Measurements from ENCODE around the gene RPS3. TPM values are rescaled to one million over a fixed set of nuclear protein-coding genes. Genes with fewer than 3 reads are reported as not detected.

The RPS3 gene
- total RNA-seq, 1 experiment from 2014 or later, result 4,109 TPM

- no peak overlapping the region for H3K4me3 ChIP-seq (replicated peaks in 1 of 2; ENCODE audit: low read depth in 1 of 2, low read length in 2 of 2)
- no peak overlapping the region for H3K4me2 ChIP-seq (ENCODE audit: low read length)
- H4K20me1 ChIP-seq (ENCODE audit: insufficient read depth), result no peaks in the 10 kb centered on the region
- ATAC-seq, result no peak
- no peaks in the 10 kb centered on the region for H3K36me3 ChIP-seq (ENCODE audit: control insufficient read depth in 1 of 2, insufficient read depth in 2 of 2, low read length in 2 of 2)
- H3K79me2 ChIP-seq (ENCODE audit: insufficient read depth, low read length), result no peaks in the 10 kb centered on the region
- peaks cover 12 to 21% of the 10 kb centered on the region in 2 experiments for H3K4me1 ChIP-seq (ENCODE audit: control insufficient read depth in 1 of 2, insufficient read depth in 2 of 2, low read length in 2 of 2)
- no peaks in the 10 kb centered on the region for H3K9me3 ChIP-seq (ENCODE audit: control insufficient read depth in 1 of 2, insufficient read depth in 1 of 2, low read depth in 1 of 2, low read length in 2 of 2)
- TF ChIP-seq RAD21 (IDR thresholded peaks at IDR 0.05; ENCODE audit: low read depth) (no peak), ATF3 (IDR thresholded peaks at IDR 0.05) (no peak), MAX (IDR thresholded peaks at IDR 0.05) (no peak), POLR2A (IDR thresholded peaks at IDR 0.05; ENCODE audit: borderline replicate concordance, extremely low read depth, insufficient read depth, insufficient read length) (no peak), CBX3 (IDR thresholded peaks at IDR 0.05; ENCODE audit: low read depth) (no peak)
- CTCF ChIA-PET, result no interaction called here
- H3K27ac ChIP-seq (ENCODE audit: low read depth, low read length), result no peak overlapping the region
- RAD21 ChIA-PET (ENCODE audit: low non-redundant PET in 1 of 2, low total read pairs in 2 of 2, uncharacterized antibody in 2 of 2, unreplicated experiment in 2 of 2), result interaction anchor here in 1 of 2 experiments (0.7 kb wide), 1 partner anchor 44 kb away, joined by 3 read pairs; no protein-coding TSS in a partner anchor
- POLR2A ChIA-PET, result no interaction called here
- no peak overlapping the region for H2AFZ ChIP-seq (ENCODE audit: low read depth, low read length, poor library complexity, severe bottlenecking)
- no peak for DNase-seq (ENCODE audit: low read depth, low spot score)
- intact Hi-C loops (cut with micrococcal nuclease), result no loop called here
- H3K27me3 ChIP-seq (ENCODE audit: insufficient read depth, low read length), result no peaks in the 10 kb centered on the region
- H3K9me2 ChIP-seq (ENCODE audit: insufficient read depth), result no peaks in the 10 kb centered on the region
- no TSS peak for BruUV-seq (replicated peaks)
- no peak overlapping the region for H3K9ac ChIP-seq (ENCODE audit: low read length)
Measured at GRCh38 chr11:75369560-75370255, 29.6 kb upstream of the RPS3 start.

- H3K4me2 ChIP-seq (ENCODE audit: low read length), result peak overlapping the region; percentile 65
- H3K36me3 ChIP-seq (ENCODE audit: control insufficient read depth in 1 of 2, insufficient read depth in 2 of 2, low read length in 2 of 2), result no peaks in the 10 kb centered on the region
- H3K27ac ChIP-seq (ENCODE audit: low read depth, low read length), result no peak overlapping the region
- no peaks in the 10 kb centered on the region for H3K9me3 ChIP-seq (ENCODE audit: control insufficient read depth in 1 of 2, insufficient read depth in 1 of 2, low read depth in 1 of 2, low read length in 2 of 2)
- intact Hi-C loops (cut with micrococcal nuclease), result no loop called here
- peak overlapping the region; percentile 96 for H2AFZ ChIP-seq (ENCODE audit: low read depth, low read length, poor library complexity, severe bottlenecking)
- no peak for DNase-seq (ENCODE audit: low read depth, low spot score)
- no peaks in the 10 kb centered on the region for H3K9me2 ChIP-seq (ENCODE audit: insufficient read depth)
- no peak overlapping the region for H3K4me3 ChIP-seq (replicated peaks in 1 of 2; ENCODE audit: low read depth in 1 of 2, low read length in 2 of 2)
- H3K4me1 ChIP-seq (ENCODE audit: control insufficient read depth in 1 of 2, insufficient read depth in 2 of 2, low read length in 2 of 2), result peaks cover 12 to 21% of the 10 kb centered on the region in 2 experiments
- H3K27me3 ChIP-seq (ENCODE audit: insufficient read depth, low read length), result no peaks in the 10 kb centered on the region
- ChIA-PET RAD21 (ENCODE audit: low non-redundant PET in 1 of 2, low total read pairs in 2 of 2, uncharacterized antibody in 2 of 2, unreplicated experiment in 2 of 2) (no interaction called here), CTCF (interaction anchor here (0.9 to 1.7 kb wide), 4 partner anchors 16 to 92 kb away, joined by 4 to 5 read pairs (median 4); no protein-coding TSS in a partner anchor), POLR2A (interaction anchor here (1.3 kb wide), 1 partner anchor 9 kb away, joined by 3 read pairs; no protein-coding TSS in a partner anchor)
- peak; percentile 55; the same call in 1 of the 2 replicates for ATAC-seq
- H3K79me2 ChIP-seq (ENCODE audit: insufficient read depth, low read length), result no peaks in the 10 kb centered on the region
- no peaks in the 10 kb centered on the region for H4K20me1 ChIP-seq (ENCODE audit: insufficient read depth)
- no TSS peak for BruUV-seq (replicated peaks)
- peak overlapping the region; percentile 15; the same call in 1 of the 2 replicates for H3K9ac ChIP-seq (ENCODE audit: low read length)
- peak; percentile 53; the same call in 1 of the 2 replicates for TF ChIP-seq CBX3 (IDR thresholded peaks at IDR 0.05; ENCODE audit: low read depth)
- 0 out of 2 replicates have a peak, but pooled peaks have one; percentile 16 for TF ChIP-seq MAX (IDR thresholded peaks at IDR 0.05)
- no peak for TF ChIP-seq REST (IDR thresholded peaks at IDR 0.05; ENCODE audit: low read depth)
- TF ChIP-seq SIN3A (IDR thresholded peaks at IDR 0.05; ENCODE audit: low read depth), result no peak
- TF ChIP-seq EZH2phosphoT487 (IDR thresholded peaks at IDR 0.05; ENCODE audit: borderline replicate concordance), result no peak
- no peak for TF ChIP-seq ELF1 (IDR thresholded peaks at IDR 0.05; ENCODE audit: borderline replicate concordance, low read depth)
- TF ChIP-seq CTCF (IDR thresholded peaks at IDR 0.05 in 2 of 3, conservative IDR thresholded peaks at IDR 0.05 in 1 of 3; ENCODE audit: borderline replicate concordance in 1 of 3, insufficient read depth in 1 of 3, low read depth in 2 of 3, low read length in 2 of 3), result no peak
Measured at GRCh38 chr11:75371949-75372876, 27.1 kb upstream of the RPS3 start.
